HTR-8/SVneo (cell line): ENCODE data around the gene SVOPL.

Experiments
- DNase-seq: peaks from one replicate; pipeline ENCODE4 v3.0.0; 2011; ENCODE audit warnings: low spot score, mixed read lengths; ENCODE audit not compliant: insufficient read length
- FAIRE-seq: peaks from 2 replicates; lab custom pipeline; 2011; peaks lifted over from hg19 to GRCh38; lab: Jason Lieb, UNC

The SVOPL gene

GRCh38 chr7:138573741-138574140 lies 127.4 kb downstream of the SVOPL start:
- FAIRE-seq (no peak), DNase-seq (no peak)

DNA sequence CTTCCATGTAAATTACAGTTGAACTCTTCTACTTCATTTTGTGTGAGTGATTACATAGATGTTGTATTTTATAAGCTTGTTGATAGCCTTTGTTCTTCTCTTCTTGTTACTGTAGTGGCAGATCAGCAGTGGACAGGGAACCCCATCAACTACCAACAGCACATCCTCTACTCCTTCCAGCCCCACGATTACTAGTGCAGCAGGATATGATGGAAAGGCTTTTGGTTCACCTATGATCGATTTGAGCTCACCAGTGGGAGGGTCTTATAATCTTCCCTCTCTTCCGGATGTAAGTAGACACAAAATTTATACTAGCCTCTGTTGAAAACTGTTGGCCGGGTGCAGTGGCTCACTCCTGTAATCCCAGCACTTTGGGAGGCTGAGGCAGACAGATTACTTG lies 130.4 kb downstream of the SVOPL start:
- FAIRE-seq = no peak

DNA sequence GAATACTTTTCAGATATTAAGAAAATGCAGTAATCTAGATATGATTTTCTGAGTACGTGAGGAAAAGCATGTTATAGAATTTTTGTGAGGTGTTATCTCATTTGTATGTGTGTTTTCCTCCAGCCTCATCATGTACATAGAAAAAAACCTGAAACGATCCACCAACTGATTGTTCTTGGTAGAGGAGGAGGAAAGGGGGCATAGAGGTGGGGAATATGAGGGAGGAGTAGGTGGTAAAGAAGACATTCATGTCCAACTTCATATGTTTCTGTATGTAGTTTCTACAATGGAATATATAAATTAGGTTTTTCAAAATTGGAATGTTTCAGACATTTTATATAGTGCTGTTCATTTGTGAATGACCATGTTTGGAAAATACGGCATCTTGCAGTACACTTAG lies 131.7 kb downstream of the SVOPL start:
- FAIRE-seq (no peak), DNase-seq (no peak)

More for the DNA sequence above, 130.4 kb downstream of the SVOPL start:
- no peak for DNase-seq

DNA sequence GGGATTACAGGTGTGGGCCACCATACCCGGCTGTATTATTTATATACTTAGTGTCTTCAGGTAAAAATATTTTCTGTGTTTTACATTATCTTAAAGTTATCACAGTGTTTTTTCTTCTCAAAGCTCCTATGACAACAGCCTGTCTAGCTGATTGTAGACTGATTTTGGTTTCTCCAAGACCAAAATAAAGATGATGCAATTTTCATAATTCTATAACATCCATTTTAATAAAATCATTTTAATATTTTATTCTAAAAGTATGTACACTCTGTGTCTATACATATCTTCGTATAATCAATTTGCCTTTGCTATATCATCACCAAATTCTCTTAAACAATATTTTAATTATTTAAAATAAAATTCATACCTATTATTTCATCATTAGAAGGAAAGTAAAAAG lies 132.5 kb downstream of the SVOPL start:
- DNase-seq = no peak
- no peak for FAIRE-seq

DNA sequence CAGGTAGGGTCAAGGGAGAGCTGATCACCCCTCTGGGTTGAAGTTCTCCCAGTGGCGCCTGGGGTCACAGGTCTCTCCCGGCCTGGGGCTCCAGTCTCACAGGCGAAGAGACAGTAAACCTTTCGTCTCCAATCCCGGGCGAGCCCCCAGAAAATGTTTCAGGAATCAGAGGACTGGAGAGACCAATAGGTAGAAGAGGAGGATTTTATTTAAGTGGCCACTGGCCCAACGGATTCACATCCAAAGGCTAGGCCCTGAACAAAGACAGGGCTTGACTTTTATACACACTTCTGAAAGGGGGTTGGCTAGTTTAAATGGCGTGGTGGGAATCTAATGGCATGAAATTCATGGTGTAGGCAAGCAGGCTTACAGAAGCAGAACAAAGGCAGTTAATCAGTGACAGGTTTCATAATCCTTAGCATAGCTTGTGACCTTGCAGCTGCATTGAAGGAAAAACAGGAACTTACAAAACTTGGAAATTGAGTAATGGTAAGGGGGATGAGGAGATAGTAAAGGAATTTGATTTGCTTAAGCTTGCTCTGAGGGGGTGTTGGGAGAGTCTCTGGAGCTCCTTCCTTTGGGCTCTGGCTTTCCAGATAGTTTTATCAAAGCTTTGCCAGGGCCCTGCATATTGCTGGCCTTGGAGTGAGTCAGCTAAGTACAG lies 135.6 kb downstream of the SVOPL start:
- DNase-seq (no peak), FAIRE-seq (no peak)

DNA sequence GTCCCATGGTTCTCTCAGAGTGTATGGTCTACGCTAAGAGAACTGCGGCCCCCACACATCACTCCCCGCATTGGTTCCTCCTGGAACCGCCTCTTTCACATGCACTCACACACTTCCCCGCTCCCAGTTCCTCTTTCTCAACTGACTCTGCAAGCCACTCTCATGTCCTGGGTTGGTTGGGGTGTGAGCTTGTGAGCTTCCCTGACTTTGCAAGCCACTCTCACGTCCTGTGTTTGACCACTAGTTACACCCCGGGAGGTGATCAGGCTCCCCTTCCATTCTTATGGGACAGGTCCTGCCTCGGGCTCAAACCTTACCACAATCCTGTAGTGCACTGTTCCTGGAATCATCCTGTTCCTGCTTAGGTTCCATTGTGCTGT lies 136.1 kb downstream of the SVOPL start:
- FAIRE-seq = no peak
- DNase-seq = no peak

GRCh38 chr7:138564365-138564764 lies 136.8 kb downstream of the SVOPL start:
- no peak for FAIRE-seq
- DNase-seq = no peak

- DNase-seq (no peak), FAIRE-seq (no peak)
Measured at GRCh38 chr7:138563808-138564207, 137.4 kb downstream of the SVOPL start.

DNA sequence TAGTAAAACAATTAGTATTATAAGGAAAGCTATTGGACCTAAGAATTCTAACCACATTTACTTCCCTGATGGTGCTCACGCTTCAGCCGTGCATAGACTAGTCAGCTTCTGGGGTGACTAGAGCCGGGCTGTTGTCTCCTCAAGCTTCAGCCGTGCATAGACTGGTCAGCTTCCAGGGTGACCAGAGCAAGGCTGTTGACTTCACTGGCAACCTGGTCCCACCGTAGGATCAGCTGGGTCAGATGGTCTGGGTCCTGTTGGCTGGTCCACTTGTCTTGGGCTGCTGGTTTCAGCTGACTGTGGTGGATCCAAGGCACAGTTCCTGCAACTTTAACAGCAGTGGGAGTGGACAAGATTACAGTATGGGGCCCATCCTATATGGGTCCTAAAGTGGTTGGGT lies 141.7 kb downstream of the SVOPL start:
- FAIRE-seq = no peak

GRCh38 chr7:138556771-138557484 lies 144.2 kb downstream of the SVOPL start:
- FAIRE-seq (no peak), DNase-seq (no peak)

More for the DNA sequence above, 141.7 kb downstream of the SVOPL start:
- no peak for DNase-seq

DNA sequence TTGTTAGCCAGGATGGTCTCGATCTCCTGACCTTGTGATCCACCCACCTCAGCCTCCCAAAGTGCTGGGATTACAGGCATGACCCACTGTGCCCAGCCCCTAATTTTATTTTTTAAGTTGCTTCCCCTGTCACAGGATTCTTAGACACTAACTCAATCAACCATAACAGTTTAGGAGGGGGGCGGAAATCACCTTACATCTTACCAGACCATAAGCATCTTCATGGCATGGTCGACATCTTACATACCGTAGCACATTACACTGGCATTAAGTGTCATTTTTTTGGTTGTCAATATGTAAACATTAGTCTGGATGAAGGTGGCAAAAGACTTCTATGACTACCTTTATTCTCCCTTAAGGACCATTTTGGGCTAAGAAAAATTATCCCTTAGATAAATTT lies 145.5 kb downstream of the SVOPL start:
- DNase-seq (no peak), FAIRE-seq (no peak)

DNA sequence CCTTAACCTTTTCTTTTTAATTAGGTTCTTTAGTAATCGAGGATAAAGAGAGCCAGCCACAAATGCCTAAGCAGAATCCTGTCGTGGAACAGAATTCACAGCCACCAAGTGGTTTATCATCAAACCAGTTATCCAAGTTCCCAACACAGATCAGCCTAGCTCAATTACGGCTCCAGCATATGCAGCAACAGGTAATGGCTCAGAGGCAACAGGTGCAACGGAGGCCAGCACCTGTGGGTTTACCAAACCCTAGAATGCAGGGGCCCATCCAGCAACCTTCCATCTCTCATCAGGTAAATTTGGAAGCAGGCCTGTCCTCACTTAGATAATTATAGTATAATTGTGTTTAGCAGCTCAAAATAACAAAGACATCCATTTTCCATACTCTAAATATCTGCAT lies 146.5 kb downstream of the SVOPL start:
- no peak for DNase-seq
- no peak for FAIRE-seq

DNA sequence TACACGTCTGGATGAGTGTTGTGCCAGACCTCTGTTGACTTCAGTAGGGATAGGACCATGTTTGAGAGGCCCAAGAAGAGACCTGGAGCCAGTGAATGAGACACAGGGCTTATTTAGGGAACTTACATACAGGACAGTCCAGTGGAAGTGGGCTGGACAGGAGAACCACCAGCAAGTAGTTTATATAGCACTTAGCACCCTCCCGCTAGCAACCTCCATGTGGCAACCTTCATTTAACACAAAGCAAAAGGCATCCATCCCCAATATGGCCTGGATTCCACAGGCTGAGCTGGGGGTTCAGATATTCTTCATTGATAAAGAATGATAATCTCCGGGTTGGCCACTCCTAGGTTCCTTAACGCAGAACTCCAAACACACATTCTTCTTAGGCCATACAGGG lies 147.4 kb downstream of the SVOPL start:
- no peak for DNase-seq

GRCh38 chr7:138551102-138551501 lies 150.1 kb downstream of the SVOPL start:
- FAIRE-seq = no peak
- no peak for DNase-seq

More for the DNA sequence above, 147.4 kb downstream of the SVOPL start:
- no peak for FAIRE-seq

GRCh38 chr7:138550337-138550736 lies 150.8 kb downstream of the SVOPL start:
- FAIRE-seq (no peak), DNase-seq (no peak)

- no peak for FAIRE-seq
- no peak for DNase-seq
Measured at GRCh38 chr7:138549082-138549481, 152.1 kb downstream of the SVOPL start.

DNA sequence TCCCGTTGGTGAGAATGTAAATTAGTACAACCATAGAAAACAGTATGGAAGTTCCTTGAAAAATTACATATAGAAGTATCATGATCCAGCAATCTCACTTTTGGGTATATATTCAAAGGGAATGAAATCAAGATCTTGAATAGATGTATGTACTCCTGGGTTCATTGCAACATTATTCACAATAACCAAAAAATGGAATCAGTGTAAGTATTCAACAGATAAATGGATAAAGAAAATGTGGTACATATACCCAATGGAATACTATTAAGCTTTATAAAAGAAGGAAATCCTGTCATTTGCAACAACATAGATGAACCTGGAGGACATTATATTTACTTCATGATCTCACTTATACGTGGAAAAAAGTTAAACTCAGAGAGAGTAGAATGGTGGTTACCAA lies 154.3 kb downstream of the SVOPL start:
- FAIRE-seq (no peak), DNase-seq (no peak)

DNA sequence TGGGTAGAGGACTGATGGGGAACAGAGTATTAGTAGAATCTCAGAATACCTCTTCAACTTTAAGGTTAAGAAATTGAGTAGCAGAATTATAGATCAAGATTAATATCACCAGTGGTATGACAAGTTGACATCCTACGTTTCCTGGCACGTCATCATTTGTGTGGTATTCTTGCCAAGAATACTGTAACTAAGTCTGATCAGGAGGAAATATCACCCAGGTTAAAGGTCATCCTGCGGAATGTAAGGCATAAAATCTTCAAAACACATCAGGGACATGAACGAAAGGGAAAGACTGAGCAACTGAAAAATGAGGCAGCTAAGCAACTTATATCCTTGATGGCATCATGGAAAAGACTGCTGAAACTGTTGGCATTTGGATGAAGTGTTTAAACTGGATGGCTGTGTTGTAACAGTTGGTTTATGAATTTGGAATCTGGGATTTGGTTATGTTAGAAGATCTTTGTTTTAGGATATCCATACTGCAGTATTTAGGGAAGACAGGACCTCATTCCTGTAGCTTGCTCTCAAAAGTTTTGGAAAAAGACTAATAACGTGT lies 155.0 kb downstream of the SVOPL start:
- no peak for FAIRE-seq
- no peak for DNase-seq

GRCh38 chr7:138545123-138545522 lies 156.0 kb downstream of the SVOPL start:
- no peak for DNase-seq
- FAIRE-seq = no peak
